SK-N-SH treated with all-trans-retinoic acid at 6 μM for 48 hours (cell line): ENCODE data around the gene IL20RA.

Experiments used
- ATAC-seq: fragments of 200-7000 bp; cut with Tn5 transposase; 3 replicates; pipeline ENCODE4 v1.9.1; 2020; ENCODE audit warnings: mild to moderate bottlenecking, moderate library complexity
- ARNTL ChIP-seq: fragments of 450-650 bp; formaldehyde crosslinking; IDR thresholded peaks from 2 replicates; pipeline ENCODE4 v1.5.0; 2020; ENCODE audit warnings: low read depth, mild to moderate bottlenecking, moderate library complexity, borderline replicate concordance
- BACH2 ChIP-seq: fragments of 250-450 bp; sonication (Bioruptor Pico); IDR thresholded peaks from 2 replicates; pipeline ENCODE4 v1.9.0; 2021; ENCODE audit warnings: mild to moderate bottlenecking, borderline replicate concordance
- CSDC2 ChIP-seq: fragments of 250-450 bp; sonication (Bioruptor Pico); IDR thresholded peaks from 2 replicates; pipeline ENCODE4 v1.5.0; 2020; ENCODE audit warnings: mild to moderate bottlenecking, moderate library complexity
- ESRRG ChIP-seq: fragments of 250-450 bp; sonication (Bioruptor Pico); IDR thresholded peaks from 2 replicates; pipeline ENCODE4 v1.6.1; 2021; ENCODE audit warnings: mild to moderate bottlenecking
- GLIS3 ChIP-seq: fragments of 250-450 bp; sonication (Bioruptor Pico); IDR thresholded peaks from 2 replicates; pipeline ENCODE4 v1.5.0; 2020; ENCODE audit warnings: mild to moderate bottlenecking, moderate library complexity
- ISL1 ChIP-seq: fragments of 250-450 bp; sonication (Bioruptor Pico); IDR thresholded peaks from 2 replicates; pipeline ENCODE4 v2.1.2; 2022; ENCODE audit warnings: mild to moderate bottlenecking, moderate library complexity
- OSR1 ChIP-seq: fragments of 250-450 bp; sonication (Bioruptor Pico); IDR thresholded peaks from 2 replicates; pipeline ENCODE4 v1.8.0; 2022; ENCODE audit warnings: moderate library complexity, mild to moderate bottlenecking, inconsistent platforms
- PPARA ChIP-seq: fragments of 250-450 bp; sonication (Bioruptor Pico); IDR thresholded peaks from 2 replicates; pipeline ENCODE4 v1.5.0; 2020; ENCODE audit warnings: mild to moderate bottlenecking, borderline replicate concordance
- RARB ChIP-seq: fragments of 250-450 bp; sonication (Bioruptor Pico); IDR thresholded peaks from 2 replicates; pipeline ENCODE4 v1.8.0; 2021; ENCODE audit warnings: mild to moderate bottlenecking, moderate library complexity
- SNAI2 ChIP-seq: fragments of 250-450 bp; sonication (Bioruptor Pico); IDR thresholded peaks from 2 replicates; pipeline ENCODE4 v1.5.0; 2020; ENCODE audit warnings: mild to moderate bottlenecking, moderate library complexity
- TCF4 ChIP-seq: fragments of 250-450 bp; sonication (Bioruptor Pico); IDR thresholded peaks from 2 replicates; pipeline ENCODE4 v1.8.0; 2021; ENCODE audit warnings: mild to moderate bottlenecking, moderate library complexity, borderline replicate concordance
- TOX ChIP-seq: fragments of 250-450 bp; sonication (Bioruptor Pico); IDR thresholded peaks from 2 replicates; pipeline ENCODE4 v1.8.0; 2021; ENCODE audit warnings: mild to moderate bottlenecking, moderate library complexity, borderline replicate concordance
- ZC3H10 ChIP-seq: fragments of 250-450 bp; sonication (Bioruptor Pico); IDR thresholded peaks from 2 replicates; pipeline ENCODE4 v1.5.1; 2021; ENCODE audit warnings: mild to moderate bottlenecking, moderate library complexity
- ZFP3 ChIP-seq: fragments of 250-450 bp; sonication (Bioruptor Pico); IDR thresholded peaks from 2 replicates; pipeline ENCODE4 v1.5.0; 2020; ENCODE audit warnings: mild to moderate bottlenecking, moderate library complexity
- ZFP30 ChIP-seq: fragments of 450-650 bp; formaldehyde crosslinking; IDR thresholded peaks from 2 replicates; pipeline ENCODE4 v1.5.0; 2022; ENCODE audit warnings: mild to moderate bottlenecking, moderate library complexity
- ZNF565 ChIP-seq: fragments of 450-650 bp; formaldehyde crosslinking; conservative IDR thresholded peaks from 2 replicates; pipeline ENCODE4 v1.5.0; 2020; ENCODE audit warnings: low read depth, mild to moderate bottlenecking, moderate library complexity
- ZNF70 ChIP-seq: fragments of 450-650 bp; formaldehyde crosslinking; IDR thresholded peaks from 2 replicates; pipeline ENCODE4 v1.5.0; 2020; ENCODE audit warnings: mild to moderate bottlenecking, moderate library complexity
- TF ChIP-seq, protein P1 (sequence below): fragments of 250-450 bp; sonication (Bioruptor Pico); IDR thresholded peaks from 2 replicates; pipeline ENCODE4 v1.8.0; 2020; ENCODE audit warnings: mild to moderate bottlenecking, moderate library complexity, borderline replicate concordance
- TF ChIP-seq, protein P2 (sequence below): fragments of 250-450 bp; sonication (Bioruptor Pico); IDR thresholded peaks from 2 replicates; pipeline ENCODE4 v1.5.1; 2021; ENCODE audit warnings: mild to moderate bottlenecking, moderate library complexity
- TF ChIP-seq, protein P3 (sequence below): fragments of 250-450 bp; sonication (Bioruptor Pico); IDR thresholded peaks from 2 replicates; pipeline ENCODE4 v1.5.1; 2020; ENCODE audit warnings: low read depth, mild to moderate bottlenecking, moderate library complexity
- TF ChIP-seq, protein P4 (sequence below): fragments of 250-450 bp; sonication (Bioruptor Pico); IDR thresholded peaks from 2 replicates; pipeline ENCODE4 v1.8.0; 2021; ENCODE audit warnings: low read depth, mild to moderate bottlenecking, moderate library complexity, borderline replicate concordance

Gene IL20RA

DNA sequence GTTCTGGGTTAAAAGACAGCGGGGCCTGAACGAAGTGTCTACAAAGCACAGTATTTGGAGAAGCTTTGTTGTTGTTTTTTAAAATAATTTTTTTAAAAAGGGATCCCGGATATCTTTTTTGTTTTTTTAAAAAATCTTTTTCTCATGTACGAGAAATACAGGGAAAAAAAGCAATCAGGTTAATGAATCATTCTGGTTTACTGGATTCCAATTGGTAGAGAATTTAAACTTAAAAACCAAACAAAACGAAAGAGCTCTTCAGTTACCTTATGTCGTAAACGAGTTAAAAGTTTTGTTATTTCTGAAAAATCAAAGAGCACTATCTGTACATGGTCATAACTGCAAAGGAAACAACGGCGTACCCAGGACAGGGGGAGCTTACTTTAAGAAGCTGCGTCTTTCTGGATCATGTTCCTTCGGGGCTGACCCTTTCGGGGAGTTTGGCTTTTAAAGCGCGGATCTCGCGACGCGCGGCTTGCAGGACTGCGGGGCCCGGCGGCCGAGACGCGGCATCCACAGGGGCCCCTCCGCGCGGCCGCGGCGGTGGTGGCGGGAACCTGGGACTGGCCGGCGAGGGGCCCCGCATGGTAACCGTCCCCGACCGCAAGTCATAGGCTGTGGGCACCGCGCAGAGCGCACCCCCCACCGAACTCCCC is 927 bp downstream of the IL20RA start (continued):
- TF ChIP-seq, protein P1, sequence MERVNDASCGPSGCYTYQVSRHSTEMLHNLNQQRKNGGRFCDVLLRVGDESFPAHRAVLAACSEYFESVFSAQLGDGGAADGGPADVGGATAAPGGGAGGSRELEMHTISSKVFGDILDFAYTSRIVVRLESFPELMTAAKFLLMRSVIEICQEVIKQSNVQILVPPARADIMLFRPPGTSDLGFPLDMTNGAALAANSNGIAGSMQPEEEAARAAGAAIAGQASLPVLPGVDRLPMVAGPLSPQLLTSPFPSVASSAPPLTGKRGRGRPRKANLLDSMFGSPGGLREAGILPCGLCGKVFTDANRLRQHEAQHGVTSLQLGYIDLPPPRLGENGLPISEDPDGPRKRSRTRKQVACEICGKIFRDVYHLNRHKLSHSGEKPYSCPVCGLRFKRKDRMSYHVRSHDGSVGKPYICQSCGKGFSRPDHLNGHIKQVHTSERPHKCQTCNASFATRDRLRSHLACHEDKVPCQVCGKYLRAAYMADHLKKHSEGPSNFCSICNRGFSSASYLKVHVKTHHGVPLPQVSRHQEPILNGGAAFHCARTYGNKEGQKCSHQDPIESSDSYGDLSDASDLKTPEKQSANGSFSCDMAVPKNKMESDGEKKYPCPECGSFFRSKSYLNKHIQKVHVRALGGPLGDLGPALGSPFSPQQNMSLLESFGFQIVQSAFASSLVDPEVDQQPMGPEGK (CRISPR knock-in tag), result no peak
- TF ChIP-seq OSR1 (no peak), ZFP30 (CRISPR knock-in tag) (no peak), ZC3H10 (CRISPR knock-in tag) (no peak), SNAI2 (CRISPR knock-in tag) (no peak), RARB (no peak)
- TF ChIP-seq, protein P2, sequence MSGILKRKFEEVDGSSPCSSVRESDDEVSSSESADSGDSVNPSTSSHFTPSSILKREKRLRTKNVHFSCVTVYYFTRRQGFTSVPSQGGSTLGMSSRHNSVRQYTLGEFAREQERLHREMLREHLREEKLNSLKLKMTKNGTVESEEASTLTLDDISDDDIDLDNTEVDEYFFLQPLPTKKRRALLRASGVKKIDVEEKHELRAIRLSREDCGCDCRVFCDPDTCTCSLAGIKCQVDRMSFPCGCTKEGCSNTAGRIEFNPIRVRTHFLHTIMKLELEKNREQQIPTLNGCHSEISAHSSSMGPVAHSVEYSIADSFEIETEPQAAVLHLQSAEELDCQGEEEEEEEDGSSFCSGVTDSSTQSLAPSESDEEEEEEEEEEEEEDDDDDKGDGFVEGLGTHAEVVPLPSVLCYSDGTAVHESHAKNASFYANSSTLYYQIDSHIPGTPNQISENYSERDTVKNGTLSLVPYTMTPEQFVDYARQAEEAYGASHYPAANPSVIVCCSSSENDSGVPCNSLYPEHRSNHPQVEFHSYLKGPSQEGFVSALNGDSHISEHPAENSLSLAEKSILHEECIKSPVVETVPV (CRISPR knock-in tag), result no peak

DNA sequence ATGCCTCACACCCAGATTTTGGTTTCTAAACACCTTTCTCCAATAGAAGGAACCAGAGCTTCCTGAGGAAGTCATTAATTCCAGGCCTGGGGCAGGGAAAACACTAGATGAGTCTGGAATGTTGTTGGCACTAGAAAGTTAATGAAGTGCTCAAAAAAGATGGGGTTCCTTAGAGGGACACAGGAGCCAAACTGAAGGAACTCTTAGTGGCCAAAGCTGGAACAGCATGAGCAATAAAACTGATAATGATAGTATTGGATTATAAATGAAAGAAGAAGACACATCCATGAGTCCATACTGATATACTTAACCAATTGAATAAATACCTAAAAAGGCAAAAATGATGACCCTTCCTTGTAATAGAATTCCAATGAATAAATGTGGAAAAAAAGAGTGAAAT is 4.4 kb downstream of the IL20RA start:
- no peak for ATAC-seq
- TF ChIP-seq, protein P3, sequence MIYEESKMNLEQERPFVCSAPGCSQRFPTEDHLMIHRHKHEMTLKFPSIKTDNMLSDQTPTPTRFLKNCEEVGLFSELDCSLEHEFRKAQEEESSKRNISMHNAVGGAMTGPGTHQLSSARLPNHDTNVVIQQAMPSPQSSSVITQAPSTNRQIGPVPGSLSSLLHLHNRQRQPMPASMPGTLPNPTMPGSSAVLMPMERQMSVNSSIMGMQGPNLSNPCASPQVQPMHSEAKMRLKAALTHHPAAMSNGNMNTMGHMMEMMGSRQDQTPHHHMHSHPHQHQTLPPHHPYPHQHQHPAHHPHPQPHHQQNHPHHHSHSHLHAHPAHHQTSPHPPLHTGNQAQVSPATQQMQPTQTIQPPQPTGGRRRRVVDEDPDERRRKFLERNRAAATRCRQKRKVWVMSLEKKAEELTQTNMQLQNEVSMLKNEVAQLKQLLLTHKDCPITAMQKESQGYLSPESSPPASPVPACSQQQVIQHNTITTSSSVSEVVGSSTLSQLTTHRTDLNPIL (CRISPR knock-in tag), result no peak
- TF ChIP-seq ESRRG (CRISPR knock-in tag), result no peak
- TF ChIP-seq CSDC2, result no peak
- TF ChIP-seq, protein P2 (CRISPR knock-in tag), result no peak
- no peak for TF ChIP-seq OSR1
- TF ChIP-seq RARB, result no peak
- TF ChIP-seq ZNF565, result no peak
- no peak for TF ChIP-seq GLIS3 (CRISPR knock-in tag)

DNA sequence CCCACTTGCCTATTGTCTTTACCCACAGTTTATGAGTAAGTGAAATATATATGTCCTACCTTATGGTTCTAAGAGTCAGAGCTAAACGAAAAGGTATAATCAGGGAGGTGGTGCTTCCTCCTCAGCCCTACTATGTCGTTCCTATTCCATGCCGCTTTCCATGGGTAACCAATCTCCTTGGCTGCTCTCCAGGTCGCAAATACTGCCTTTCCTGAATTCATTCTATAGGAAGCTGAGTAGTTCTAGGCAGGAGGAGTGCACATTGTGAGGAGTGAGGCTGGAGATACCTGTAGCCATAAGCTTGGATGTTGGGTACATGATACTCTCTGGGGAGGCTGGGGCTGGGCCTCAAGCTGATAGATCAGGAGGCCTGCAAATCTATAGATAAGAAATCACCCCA is 5.8 kb downstream of the IL20RA start:
- TF ChIP-seq RARB (no peak), ZNF70 (CRISPR knock-in tag) (no peak), ZNF565 (no peak), BACH2 (no peak), TCF4 (CRISPR knock-in tag) (no peak), CSDC2 (no peak), ARNTL (CRISPR knock-in tag) (no peak), ISL1 (no peak), PPARA (CRISPR knock-in tag) (no peak), ZC3H10 (CRISPR knock-in tag) (no peak), TOX (CRISPR knock-in tag) (no peak), ZFP3 (CRISPR knock-in tag) (no peak), GLIS3 (CRISPR knock-in tag) (no peak)
- TF ChIP-seq, protein P2 (CRISPR knock-in tag), result no peak
- TF ChIP-seq, protein P3 (CRISPR knock-in tag), result no peak
- TF ChIP-seq, protein P4, sequence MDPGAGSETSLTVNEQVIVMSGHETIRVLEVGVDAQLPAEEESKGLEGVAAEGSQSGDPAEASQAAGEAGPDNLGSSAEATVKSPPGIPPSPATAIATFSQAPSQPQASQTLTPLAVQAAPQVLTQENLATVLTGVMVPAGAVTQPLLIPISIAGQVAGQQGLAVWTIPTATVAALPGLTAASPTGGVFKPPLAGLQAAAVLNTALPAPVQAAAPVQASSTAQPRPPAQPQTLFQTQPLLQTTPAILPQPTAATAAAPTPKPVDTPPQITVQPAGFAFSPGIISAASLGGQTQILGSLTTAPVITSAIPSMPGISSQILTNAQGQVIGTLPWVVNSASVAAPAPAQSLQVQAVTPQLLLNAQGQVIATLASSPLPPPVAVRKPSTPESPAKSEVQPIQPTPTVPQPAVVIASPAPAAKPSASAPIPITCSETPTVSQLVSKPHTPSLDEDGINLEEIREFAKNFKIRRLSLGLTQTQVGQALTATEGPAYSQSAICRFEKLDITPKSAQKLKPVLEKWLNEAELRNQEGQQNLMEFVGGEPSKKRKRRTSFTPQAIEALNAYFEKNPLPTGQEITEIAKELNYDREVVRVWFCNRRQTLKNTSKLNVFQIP (CRISPR knock-in tag), result no peak
- TF ChIP-seq, protein P1 (CRISPR knock-in tag), result no peak
- no peak for ATAC-seq
